GM18873 (cell line): ENCODE data around the gene ABCC8.

Experiments
- ATAC-seq: cut with Tn5 transposase; IDR thresholded peaks from one replicate; pipeline ENCODE4 v1.9.1; 2021; ENCODE audit warnings: mild to moderate bottlenecking, moderate library complexity, moderate number of reproducible peaks; ENCODE audit not compliant: unreplicated experiment, low FRiP score

The ABCC8 gene

DNA sequence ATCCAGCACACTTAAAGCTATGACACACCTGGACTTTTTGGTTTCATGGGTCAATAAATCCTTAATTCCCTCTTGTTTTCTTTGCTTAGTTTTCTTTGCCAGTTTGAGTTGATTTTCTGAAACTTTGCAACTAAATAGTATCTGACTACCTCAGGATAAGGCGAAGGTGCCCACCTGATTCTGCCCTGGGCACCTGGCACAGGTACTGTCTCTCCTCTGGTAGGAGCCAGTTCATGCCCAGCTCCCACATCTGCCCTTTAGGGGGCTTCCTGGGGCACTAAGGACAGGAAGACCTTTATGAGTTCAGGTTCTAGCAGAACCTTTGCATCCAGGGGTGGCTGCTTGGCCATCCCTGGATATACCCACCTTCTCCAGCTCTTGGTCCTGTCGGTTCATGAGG lies 68.6 kb downstream of the ABCC8 start:
- no peak for ATAC-seq

DNA sequence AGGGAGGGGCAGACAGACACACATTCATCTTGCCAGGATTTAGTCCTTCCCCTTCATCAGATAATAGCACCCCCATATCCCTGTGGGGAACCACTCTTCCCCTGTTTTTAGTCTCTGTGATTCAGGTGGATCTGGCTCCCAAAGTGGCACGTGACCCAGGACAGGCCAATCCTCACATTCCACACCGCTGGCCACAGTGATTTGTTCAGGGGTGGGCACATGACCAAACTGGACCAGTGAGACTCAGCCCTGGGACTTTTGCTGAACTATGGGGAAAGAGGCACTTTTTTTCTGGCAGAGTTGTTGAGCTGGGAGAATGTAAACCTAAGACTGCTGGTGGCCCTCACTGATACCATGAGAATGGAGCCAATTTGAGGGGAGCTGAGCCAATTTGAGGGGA lies 69.1 kb downstream of the ABCC8 start:
- no peak for ATAC-seq

DNA sequence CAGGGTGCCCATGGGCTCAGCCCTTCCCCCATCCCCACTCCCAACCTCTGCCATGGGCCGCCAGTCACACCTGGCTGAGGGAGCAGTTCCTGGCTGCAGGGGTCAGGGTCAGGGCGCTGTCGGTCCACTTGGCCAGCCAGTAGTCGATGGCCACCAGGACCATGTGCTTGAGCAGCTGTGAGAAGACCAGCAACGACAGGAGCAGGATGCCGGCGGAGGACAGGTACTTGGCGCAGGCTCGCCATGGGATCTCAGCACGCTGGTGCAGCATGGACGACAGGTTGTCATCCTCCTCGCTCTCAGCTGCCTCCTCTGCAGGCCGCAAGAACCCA lies 69.9 kb downstream of the ABCC8 start:
- no peak for ATAC-seq

DNA sequence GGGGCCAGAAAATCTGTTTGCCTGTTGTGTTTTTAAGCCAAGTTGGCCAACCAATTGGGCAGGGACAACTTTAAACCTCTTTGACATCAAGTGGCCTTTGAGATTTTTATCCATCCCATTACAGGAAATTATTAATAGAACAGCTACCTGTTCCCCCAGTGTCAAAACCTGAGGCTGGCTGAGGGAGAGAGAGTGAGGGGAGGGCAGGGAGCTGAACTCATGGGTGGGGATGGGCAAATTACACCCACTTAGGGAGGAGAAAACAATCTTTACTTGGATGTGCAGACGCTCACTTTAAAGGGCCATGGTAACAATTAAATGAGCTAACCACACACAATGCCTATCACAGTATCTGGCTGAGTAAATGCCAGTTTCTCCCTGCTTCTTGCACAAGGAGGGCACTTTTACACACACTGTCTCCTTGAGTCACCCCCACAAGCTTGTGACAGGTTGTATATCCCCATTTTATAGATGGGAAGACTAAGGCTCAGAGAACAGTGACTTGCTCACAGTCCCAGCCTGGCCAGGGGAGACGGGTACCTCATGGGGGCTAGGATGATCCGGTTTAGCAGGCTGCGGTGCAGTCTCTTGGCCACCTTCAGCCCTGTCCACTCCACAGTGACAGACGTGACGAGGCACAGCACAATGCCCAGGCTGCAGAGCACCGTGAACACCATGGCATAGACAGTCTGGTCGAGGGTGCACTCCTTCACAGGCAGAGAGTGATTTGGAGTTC lies 70.4 kb downstream of the ABCC8 start:
- ATAC-seq, result no peak

DNA sequence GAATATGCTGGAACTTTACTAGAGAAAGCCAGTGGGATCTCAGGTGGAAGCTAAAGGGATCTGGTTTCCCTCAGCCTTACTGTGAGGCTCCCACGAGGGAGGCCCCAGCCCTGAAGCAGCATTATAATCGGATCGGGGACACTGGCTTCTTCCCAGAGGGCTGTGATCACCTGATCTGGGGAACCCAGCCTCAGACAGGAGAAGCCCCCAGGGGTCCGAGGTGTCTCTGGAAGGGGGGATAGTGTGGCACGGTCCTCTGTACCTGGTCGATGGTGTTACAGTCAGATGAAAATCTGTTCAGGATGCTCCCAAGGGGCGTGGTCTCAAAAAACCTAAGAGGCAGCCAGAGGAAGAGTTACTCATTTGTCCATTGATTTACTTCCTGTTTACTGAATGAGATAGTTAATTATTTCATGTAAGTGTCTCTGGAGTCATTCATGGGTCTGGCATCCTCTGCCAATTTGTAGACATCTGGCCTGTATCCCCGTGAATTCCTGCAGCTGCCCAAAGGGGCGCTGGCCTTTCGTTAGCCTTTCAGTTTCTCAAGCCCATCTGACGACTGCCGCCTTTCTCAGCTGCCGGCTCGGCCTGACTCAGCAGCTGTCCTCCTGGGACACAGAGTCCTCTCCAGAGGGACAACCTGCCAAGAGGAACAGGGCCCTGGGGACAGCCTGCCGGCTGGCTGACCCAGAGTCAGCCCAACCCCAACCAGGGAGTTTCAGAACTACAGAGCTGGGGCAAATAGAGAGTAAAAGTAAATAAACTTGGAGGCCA lies 71.2 kb downstream of the ABCC8 start:
- ATAC-seq, result no peak

DNA sequence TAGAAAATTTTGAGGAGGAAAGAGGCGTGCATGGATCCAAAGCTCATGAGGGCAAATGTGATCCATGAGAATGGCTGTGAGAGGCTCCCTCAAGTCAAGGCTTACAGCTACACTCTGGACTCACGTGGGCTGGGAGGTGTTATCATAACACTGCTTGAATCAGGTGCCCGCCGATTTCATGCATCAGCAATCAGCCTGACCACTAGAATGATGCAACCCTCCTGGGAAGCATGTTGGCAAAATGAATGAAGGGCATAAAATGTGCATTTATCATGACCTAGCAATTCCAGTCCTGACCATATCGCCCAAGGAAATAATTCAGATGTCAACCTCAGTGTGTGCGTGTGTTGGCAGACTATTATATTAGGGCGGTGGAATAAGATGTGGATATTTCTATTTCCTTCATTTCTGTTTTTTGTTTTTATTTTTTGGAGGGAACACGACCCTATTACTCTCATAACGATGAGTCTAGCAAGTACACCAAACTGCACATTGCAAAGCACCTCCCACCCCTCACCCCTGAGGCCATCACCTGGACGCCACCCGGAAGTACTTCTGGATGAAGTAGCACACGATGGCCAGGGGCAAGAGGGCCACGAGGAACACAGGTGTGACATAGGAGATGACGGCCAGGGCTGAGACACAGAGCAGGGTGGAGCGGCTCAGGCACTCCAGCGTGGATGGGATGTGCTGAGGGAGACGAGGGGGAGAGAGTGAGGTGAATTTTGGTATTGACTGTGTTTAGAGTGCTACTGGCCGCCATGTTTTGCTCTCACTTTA lies 72.5 kb downstream of the ABCC8 start:
- ATAC-seq, result no peak

DNA sequence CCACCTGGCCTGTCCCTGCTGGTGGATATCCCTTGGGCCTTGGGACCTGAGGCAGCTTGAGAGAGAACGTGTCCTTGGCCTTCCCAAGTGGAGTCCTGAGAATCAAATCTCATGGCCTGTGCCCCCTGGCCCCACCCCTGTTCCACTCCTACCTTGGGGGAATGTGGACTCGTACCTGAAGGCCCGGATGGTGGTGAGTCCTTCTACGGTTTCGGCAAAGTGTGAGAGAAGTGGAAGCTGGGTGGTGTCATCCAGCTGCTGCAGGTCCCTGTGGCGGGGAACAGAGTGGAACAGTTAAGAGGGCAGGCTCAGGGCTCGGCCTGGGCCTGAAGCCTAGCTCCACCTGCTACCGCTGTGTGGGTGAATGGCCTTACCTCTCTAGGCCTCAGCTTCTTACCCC lies 74.2 kb downstream of the ABCC8 start:
- ATAC-seq, result no peak

DNA sequence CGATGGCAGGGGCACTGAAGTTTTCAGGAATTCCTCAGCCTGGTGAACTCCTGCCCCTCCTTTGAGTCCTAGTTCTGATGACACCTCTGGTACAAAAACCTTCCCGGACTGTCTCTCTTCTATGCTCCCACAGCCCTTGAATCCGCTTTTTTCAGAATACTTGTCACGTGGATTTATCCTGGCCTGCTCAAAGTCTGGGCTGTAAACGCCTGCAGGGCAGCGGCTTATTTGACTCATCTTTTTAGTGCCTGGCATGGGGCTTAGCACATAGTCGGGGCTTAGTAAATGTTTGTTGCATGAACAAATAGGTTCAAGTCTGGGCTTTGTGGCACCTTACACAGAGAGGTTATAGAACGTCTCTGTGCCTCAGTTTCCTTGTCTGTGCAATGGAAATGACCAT lies 74.8 kb downstream of the ABCC8 start:
- ATAC-seq, result no peak

DNA sequence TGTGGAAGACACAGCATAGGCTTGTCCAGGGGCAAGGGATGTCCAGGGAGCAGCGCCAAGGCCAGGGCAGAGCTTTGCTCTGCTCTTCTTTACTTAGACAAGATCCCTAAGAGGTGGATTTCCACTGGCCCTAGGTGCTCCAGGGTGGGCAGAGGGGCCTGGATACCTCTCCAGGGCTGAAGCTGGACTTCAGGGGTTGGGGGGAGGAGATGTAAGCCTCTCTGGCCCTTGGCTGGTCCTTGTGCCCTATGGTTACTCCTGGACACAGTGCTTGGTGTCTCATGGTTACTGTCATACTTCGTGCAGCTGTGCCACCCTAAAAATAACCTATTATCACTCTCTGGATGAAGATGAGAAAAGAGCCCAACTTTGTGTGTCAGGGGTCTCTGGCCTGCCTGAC lies 75.3 kb downstream of the ABCC8 start:
- no peak for ATAC-seq

DNA sequence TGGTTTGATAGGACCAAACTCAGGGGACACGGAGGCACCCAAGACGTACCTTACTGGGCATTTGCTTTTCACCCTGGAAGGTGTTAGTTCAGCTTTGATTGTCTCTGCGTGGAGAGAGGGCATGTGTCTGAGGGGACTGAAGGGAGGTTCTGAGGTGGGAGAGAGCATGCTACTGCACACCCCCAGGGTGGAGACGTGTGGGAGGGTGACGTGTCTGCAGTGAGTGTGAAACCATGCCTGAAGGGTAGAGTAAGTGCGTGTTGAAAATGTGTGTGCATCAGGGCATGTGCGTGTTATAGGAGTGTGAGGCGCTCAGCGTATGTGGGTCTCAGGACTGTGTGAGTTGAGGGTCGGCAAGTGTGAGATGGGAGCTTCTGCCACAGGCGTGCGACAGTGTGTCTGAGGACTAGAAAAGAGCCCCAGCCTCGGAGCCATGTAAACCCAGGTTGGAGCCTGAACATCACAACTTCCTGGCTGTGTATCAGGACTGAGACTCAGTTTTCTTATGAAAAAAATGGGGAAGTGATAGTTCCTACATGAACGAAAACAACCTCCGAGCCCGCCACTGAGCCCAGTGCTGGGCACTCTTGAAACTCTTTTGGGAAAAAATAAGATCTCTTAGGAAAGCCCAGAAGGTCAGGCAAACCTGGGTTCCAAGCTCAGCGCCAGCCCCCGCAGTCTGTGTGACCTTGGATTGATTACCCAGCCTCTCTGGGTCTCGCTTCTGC lies 76.4 kb downstream of the ABCC8 start:
- no peak for ATAC-seq

DNA sequence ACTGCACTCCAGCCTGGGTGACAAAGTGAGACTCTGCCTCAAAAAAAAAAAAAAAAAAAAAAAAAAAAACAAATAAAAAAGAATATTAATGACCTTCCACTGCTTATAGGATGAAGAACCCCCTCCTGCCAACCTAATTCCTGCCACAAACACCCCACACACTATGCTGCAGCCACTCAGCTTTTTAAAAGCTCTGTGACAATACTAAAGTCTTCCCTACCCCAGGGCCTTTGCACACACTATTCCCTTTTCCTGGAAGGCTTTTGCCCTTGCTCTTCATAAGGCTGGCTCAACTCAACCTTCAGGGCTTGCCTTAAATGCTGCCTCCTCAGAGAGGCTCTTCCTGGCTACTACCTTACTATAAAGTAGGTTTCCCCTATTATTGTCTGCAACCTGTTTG lies 77.4 kb downstream of the ABCC8 start:
- ATAC-seq, result no peak

DNA sequence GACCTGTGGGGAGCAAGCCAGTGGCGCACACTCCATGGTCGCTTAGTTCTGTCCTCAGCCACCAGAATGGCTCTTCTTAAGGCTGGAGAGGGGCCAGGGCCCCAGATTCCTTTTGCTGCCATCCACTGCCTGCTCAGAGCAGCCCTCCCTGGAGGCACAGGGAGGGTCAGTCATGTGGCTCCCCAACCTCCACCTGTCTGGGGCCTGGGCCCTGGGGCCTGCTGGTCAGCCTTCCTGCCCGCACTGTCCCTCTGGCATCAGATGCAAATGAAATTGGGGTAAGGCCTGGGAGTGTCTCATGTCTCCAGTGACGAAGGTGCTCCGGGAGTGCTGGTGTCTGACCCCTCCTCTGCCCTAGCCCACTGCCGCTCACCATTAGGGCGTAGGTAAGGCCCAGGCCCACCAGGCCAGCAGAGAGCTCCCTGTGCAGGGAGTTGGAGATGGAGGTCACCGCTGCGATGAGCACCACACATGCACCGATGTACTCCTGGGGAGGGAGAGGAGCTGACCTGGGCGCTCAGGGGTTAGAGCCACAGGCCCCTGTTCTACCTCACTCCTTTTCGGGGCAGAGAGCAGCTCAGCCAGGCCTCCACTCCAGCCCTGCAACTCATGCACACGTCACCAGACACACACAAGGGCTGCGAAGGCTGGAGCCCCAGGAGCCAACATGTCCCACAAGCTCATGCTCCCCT lies 79.2 kb downstream of the ABCC8 start:
- no peak for ATAC-seq

DNA sequence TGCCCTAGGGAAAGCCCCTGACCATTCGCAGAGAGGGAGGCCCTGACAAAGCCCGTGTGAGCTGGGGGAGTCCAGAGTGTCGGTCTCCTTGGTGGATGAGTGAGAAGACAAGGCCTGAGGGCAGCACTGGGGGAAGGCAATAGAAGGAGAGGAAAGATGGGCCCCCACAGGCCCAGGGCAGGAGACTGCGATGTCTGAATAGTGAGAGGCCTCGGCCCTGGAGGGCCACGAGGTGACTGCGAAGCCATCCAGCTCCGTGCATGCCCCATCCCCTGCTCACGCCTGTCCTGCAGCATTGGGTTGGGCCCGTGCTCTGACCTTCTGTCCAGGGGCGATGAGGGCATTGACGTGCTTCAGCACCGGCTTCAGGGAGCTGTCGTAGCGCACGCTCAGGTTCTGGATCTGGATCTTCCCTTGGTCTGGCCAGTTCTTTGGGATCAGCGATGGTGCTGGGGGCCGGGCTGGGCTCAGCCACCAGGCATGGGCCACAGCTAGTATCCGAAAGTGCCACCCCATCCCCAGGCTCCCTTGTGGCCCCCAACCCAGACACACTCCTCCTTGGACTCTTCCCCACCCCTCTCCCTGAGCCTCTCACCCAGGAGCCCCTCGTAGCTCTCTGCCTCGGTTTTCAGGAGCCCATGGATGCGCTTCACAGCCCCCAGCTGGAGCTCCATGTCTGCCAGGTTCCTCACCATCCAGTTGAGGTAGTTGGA lies 79.9 kb downstream of the ABCC8 start:
- ATAC-seq, result no peak

DNA sequence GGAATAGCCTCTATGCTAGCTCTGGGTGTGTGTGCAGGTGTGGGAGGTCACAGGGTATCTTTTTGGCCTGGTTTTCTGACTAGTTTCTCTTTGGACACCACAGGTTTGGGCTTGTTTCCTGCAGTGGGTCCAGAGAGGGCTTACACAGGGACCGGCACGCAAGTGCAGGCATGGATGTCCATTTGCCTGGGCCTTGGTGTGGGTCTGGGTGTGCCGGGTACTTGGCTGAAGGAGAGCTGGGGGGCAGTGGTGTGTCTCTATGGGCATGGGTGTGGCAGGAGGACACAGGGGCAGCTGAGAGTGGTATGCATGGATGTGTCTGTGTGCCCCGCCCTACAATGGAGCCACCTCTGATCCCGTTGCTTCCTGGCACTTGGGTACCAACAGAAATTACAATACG lies 80.7 kb downstream of the ABCC8 start:
- ATAC-seq, result no peak

DNA sequence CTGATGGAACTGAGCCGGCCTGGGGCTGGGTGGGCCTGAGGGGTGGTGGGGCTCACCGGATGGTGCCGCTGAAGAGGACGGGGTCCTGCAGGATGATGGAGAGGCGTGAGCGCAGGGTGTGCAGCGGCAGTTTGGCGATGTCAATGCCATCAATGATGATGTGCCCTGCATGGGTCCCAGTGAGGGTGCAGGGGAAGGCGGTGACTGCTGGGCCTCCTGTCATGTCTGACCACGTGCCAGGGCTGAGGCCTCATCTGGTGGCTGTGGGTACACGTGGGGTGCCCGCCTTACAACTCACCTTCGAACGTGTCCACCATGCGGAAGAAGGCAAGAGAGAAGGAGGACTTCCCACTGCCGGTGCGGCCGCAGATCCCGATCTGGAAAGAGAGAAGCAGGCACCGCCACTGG lies 81.1 kb downstream of the ABCC8 start:
- no peak for ATAC-seq

DNA sequence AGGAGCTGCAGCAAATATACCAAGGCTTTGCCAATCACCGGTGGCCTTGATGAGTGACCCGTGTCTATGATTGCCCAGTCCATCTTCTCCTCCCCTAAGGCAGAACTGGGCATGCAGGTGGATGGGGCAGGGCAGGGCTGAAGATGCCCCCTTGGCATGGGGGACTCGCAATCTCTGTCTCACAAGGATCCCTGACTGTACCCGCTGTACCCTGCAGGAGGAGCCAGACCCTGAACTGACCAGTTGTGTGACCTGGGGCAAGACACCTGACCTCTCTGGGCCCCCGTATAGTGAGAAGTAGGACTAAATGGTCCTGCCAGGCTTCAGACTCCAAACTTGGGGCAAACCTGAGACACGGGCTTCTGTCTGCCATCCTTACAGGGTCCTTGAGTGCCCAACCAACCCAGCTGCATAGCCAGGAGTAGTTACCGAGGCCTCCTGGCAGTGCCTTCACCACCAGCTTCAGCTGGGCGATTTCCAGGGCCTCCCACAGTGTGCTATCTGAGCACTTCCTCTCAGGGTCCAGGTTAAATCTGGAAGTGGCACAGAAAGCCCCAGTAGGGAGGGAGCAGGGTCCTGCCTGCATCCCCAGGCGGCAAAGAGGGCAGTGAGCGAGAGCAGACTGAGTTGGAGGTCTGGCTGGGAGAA lies 81.8 kb downstream of the ABCC8 start:
- no peak for ATAC-seq

DNA sequence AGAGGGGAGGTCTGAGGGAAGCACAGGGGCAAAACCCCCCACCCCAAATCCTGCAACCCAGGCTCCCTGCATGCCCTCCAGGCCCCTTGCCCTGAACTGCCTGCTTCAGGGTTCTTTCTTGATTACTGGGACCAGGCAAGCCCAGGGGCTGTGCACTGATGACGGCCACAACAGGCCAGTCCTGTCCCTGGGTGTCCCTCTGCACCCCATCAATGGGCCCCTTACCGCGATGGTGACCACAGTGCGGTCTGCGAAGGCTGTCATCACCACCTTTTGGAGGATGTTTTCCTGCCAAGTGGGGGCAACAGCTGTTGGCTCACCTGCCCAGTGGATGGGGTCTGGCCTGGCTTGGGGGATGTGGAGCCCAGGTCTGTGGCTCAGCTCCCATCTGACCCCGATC lies 83.2 kb downstream of the ABCC8 start:
- no peak for ATAC-seq

DNA sequence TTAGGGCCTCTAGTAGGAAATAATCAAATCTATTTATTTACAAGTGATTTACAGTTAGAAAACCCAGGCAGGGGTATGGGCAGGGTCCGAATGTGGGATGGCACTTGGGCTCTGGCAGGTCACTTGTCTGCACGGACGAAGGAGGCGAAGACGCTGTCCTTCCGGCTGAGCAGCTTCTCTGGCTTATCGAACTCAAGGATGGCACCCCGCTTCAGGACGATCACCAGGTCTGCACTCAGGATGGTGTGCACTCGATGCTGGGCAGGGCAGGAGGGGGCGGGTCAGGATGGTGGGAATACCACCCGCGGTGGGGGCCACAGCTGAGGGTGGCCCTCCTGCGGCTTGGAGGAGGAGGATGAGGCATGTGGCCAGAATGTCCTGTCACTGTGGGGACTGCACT lies 83.8 kb downstream of the ABCC8 start:
- no peak for ATAC-seq
